K562 (cell line): Measurements from ENCODE around the gene ZFYVE28. TPM values are rescaled to one million over a fixed set of nuclear protein-coding genes. Genes with fewer than 3 reads are reported as not detected.

ENCODE experiments used
- ATAC-seq: fragments of 200-7000 bp; cut with Tn5 transposase; 3 replicates; pipeline ENCODE4 v1.9.1; 2020; ENCODE audit warnings: moderate library complexity
- BruUV-seq: library from RNA; stranded (reverse); fragments of 400-500 nt; replicated peaks from 2 replicates; lab custom pipeline; 2021; lab: Mats Ljungman, UMichigan
- CTCF ChIA-PET: fragments of 300-600 bp; formaldehyde crosslinking; extraction: SDS; loops from one replicate; lab custom pipeline; 2021; ENCODE audit warnings: low intra/inter-chr PET ratio; lab: Yijun Ruan, JAX
- POLR2A ChIA-PET: fragments of 300-600, 350-650 bp; sonication (Branson Sonifier 250); formaldehyde crosslinking; extraction: SDS; loops from one replicate; lab custom pipeline; 2021; ENCODE audit warnings: antibody characterized with exemption, inconsistent platforms; lab: Yijun Ruan, JAX
- DNase-seq, 4 experiments: peaks; one replicate each; pipeline versions ENCODE4 v3.0.0 to v3.0.0-alpha.2; 2011 to 2018; ENCODE audit warnings: low spot score in 3 of 4, mixed read lengths in 3 of 4; ENCODE audit errors: extremely low read depth in 1 of 4
- FAIRE-seq: peaks from 2 replicates; lab custom pipeline; 2011; peaks lifted over from hg19 to GRCh38; lab: Jason Lieb, UNC
- H2AFZ ChIP-seq: 2 replicates; pipeline ENCODE4 v1.6.0; 2011; ENCODE audit warnings: low read depth, low read length, control low read depth, inconsistent platforms
- H3K27ac ChIP-seq: fragments of 200-600 bp; 3 replicates; pipeline ENCODE4 v1.8.0; 2011; ENCODE audit warnings: low read depth, mild to moderate bottlenecking, control low read depth, inconsistent platforms, low read length, moderate library complexity, mixed read lengths; ENCODE audit errors: extremely low read depth
- H3K27me3 ChIP-seq, 2 experiments: fragments of 300-600 bp in 1 of 2; 2 replicates in 1 of 2; 3 replicates in 1 of 2; pipeline versions ENCODE4 v1.6.0 to v1.8.0; 2011; ENCODE audit warnings: inconsistent platforms in 2 of 2, low read length in 2 of 2, mild to moderate bottlenecking in 1 of 2, mixed read lengths in 1 of 2, moderate library complexity in 1 of 2; ENCODE audit not compliant: control insufficient read depth in 2 of 2, insufficient read depth in 2 of 2
- H3K36me3 ChIP-seq: fragments of 300-600 bp; 3 replicates; pipeline ENCODE4 v1.8.0; 2011; ENCODE audit warnings: mild to moderate bottlenecking, low read length, inconsistent platforms; ENCODE audit not compliant: control insufficient read depth, insufficient read depth
- H3K4me1 ChIP-seq, 2 experiments: fragments of 200-600 bp in 1 of 2; replicated peaks in 1 of 2; 2 replicates in 1 of 2; 3 replicates in 1 of 2; pipeline versions ENCODE4 v1.5.1 to v1.8.0; 2011; ENCODE audit warnings: inconsistent platforms in 2 of 2, low read length in 2 of 2, mild to moderate bottlenecking in 1 of 2, mixed read lengths in 1 of 2, moderate library complexity in 1 of 2; ENCODE audit not compliant: control insufficient read depth in 2 of 2, insufficient read depth in 2 of 2
- H3K4me2 ChIP-seq: 2 replicates; pipeline ENCODE4 v1.6.1; 2011; ENCODE audit warnings: low read length, control low read depth, inconsistent platforms, mixed read lengths; ENCODE audit not compliant: insufficient read depth
- H3K4me3 ChIP-seq: fragments of 200-600 bp; sonication (generic), shearing (Covaris generic); 2 replicates; pipeline ENCODE4 v1.5.1; 2016; ENCODE audit warnings: control low read depth, inconsistent platforms
- H3K79me2 ChIP-seq: fragments of 200-600 bp; 3 replicates; pipeline ENCODE4 v1.8.0; 2011; ENCODE audit warnings: low read length, inconsistent platforms; ENCODE audit not compliant: control insufficient read depth, insufficient read depth
- H3K9ac ChIP-seq, 2 experiments: 2 replicates each; pipeline versions ENCODE4 v1.6.0 to v1.6.1; 2011; ENCODE audit warnings: low read depth in 2 of 2, low read length in 2 of 2, control low read depth in 1 of 2, inconsistent platforms in 1 of 2, mild to moderate bottlenecking in 1 of 2, mixed read lengths in 1 of 2; ENCODE audit not compliant: insufficient read depth in 1 of 2
- H3K9me1 ChIP-seq: one replicate; pipeline ENCODE4 v1.6.0; 2011; ENCODE audit warnings: inconsistent platforms, mild to moderate bottlenecking, low read length, moderate library complexity; ENCODE audit not compliant: control insufficient read depth, insufficient read depth
- H3K9me3 ChIP-seq: replicated peaks from 2 replicates; pipeline ENCODE4 v1.5.1; 2011; ENCODE audit warnings: low read depth, low read length, inconsistent platforms; ENCODE audit not compliant: control insufficient read depth, insufficient read depth
- H4K20me1 ChIP-seq: replicated peaks from 2 replicates; pipeline ENCODE4 v1.6.1; 2011; ENCODE audit warnings: low read length, inconsistent platforms, mixed read lengths; ENCODE audit not compliant: control insufficient read depth, insufficient read depth
- MECOM ChIP-seq: fragments of 250-450 bp; sonication (Bioruptor Pico); IDR thresholded peaks from 2 replicates; pipeline ENCODE4 v1.8.0; 2022; ENCODE audit warnings: inconsistent platforms
- POLR2H ChIP-seq: IDR thresholded peaks from 2 replicates; pipeline ENCODE4 v1.6.1; 2016; ENCODE audit warnings: missing genetic modification characterization, low read depth, mild to moderate bottlenecking, control low read depth, missing compliant biosample characterization, moderate library complexity
- SREBF2 ChIP-seq: sonication (generic); formaldehyde crosslinking; IDR thresholded peaks from 2 replicates; pipeline ENCODE4 v1.4.0; 2020; ENCODE audit warnings: mild to moderate bottlenecking, missing genetic modification reagents
- USF1 ChIP-seq: sonication (generic); formaldehyde crosslinking; IDR thresholded peaks from 2 replicates; pipeline ENCODE4 v1.9.0; 2022; ENCODE audit warnings: mild to moderate bottlenecking, missing genetic modification reagents
- WGBS: fragments of 100-300 bp; shearing (Covaris generic); methylation state at CpG from one replicate; pipeline ENCODE4 v1.1.6; 2016; ENCODE audit warnings: low coverage, mixed read lengths; ENCODE audit not compliant: insufficient coverage; ENCODE audit errors: missing lambda C conversion rate; 5-methylcytosine and 5-hydroxymethylcytosine counted together
- in situ Hi-C: fragments of 300-500 bp; cut with MboI; formaldehyde crosslinking; loops from 4 replicates; pipeline ENCODE4 v1.15.0; 2018; ENCODE audit warnings: inconsistent platforms, mixed read lengths
- intact Hi-C: fragments of 100-400 bp; cut with micrococcal nuclease; formaldehyde crosslinking; loops from 2 replicates; pipeline ENCODE4 v1.14.2; 2022
- polyA plus RNA-seq, 8 experiments: library from polyadenylated mRNA; depleted of rRNA in 4 of 8; stranded (reverse) in 5 of 8; unstranded in 3 of 8; fragments of >200 nt; fragmentation: Nextera tagmentation in 2 of 8; fragmentation: Illumina TruSeq in 1 of 8; extraction: Ambion mirVana in 2 of 8; extraction: Trizol in 1 of 8; gene quantifications; 2 replicates each; pipeline versions ENCODE4 v1.2.1 to v1.2.3, GENCODE V29; 2011 to 2014; ENCODE audit warnings: inconsistent platforms in 1 of 8, missing spikeins in 1 of 8
- total RNA-seq, 7 experiments: library from RNA; depleted of rRNA in 6 of 7; stranded (reverse); fragments of >200 nt in 6 of 7; fragmentation: Illumina TruSeq in 2 of 7; extraction: Trizol in 2 of 7; gene quantifications; 2 replicates each; pipeline versions ENCODE4 v1.2.1 to v1.2.3, GENCODE V29; 2011 to 2021; ENCODE audit warnings: low replicate concordance in 1 of 7

The ZFYVE28 gene
- total and polyA plus RNA-seq, 9 of the 15 experiments (the other 6 are each of a cell fraction or from before 2014, with no cell fraction given), result 1.3 to 24.8 (median 8.9) TPM

GRCh38 chr4:2458546-2459491 is 40.4 kb upstream of the ZFYVE28 start (continued):
- no peak for TF ChIP-seq POLR2H (tag)
- no peak for TF ChIP-seq SREBF2 (CRISPR knock-in tag)

- POLR2A ChIA-PET, result no interaction called here
Observed at GRCh38 chr4:2457481-2458295, 39.2 kb upstream of the ZFYVE28 start.

More at GRCh38 chr4:2457481-2458295, 39.2 kb upstream of the ZFYVE28 start:
- peaks cover 16 to 41% of the 10 kb centered on the region in 2 experiments; a peak in 4 of 5 replicates for H3K27me3 ChIP-seq
- no peak for TF ChIP-seq MECOM (CRISPR knock-in tag)
- TF ChIP-seq USF1 (CRISPR knock-in tag), result peak; percentile 29; the same call in 1 of the 2 replicates
- ATAC-seq (no peak), FAIRE-seq (no peak), DNase-seq (no peak)
- WGBS, result 38% methylated on average over 24 of the region's 24 CpGs
- in situ Hi-C loops, result no loop called here
- H3K36me3 ChIP-seq, result no peaks in the 10 kb centered on the region
- CTCF ChIA-PET, result no interaction called here
- H3K9me3 ChIP-seq, result no peaks in the 10 kb centered on the region
- no peaks in the 10 kb centered on the region for H3K79me2 ChIP-seq
- intact Hi-C loops, result no loop called here
- no peak overlapping the region for H3K27ac ChIP-seq
- H3K4me2 ChIP-seq, result no peak overlapping the region
- peaks cover 0 to 36% of the 10 kb centered on the region in 2 experiments; a peak in 2 of 5 replicates for H3K4me1 ChIP-seq
- no peaks in the 10 kb centered on the region for H4K20me1 ChIP-seq
- no peaks in the 10 kb centered on the region for H3K9me1 ChIP-seq
- no peak overlapping the region for H2AFZ ChIP-seq
- H3K4me3 ChIP-seq, result no peak overlapping the region
- BruUV-seq, result no TSS peak
- peak overlapping the region in 1 of 2 experiments; percentile 36; a peak in 2 of 4 replicates for H3K9ac ChIP-seq
